Measurements from ENCODE around the gene KDM4E. TPM values are rescaled to one million over a fixed set of nuclear protein-coding genes. Genes with fewer than 3 reads are reported as not detected.
"Not testable (repeated sequence)": the region's sequence is repeated elsewhere in the genome, so short reads cannot be mapped to it uniquely, and the experiment has no call there.

KDM4E gene
- total RNA-seq, 4 donors from 2014 or later, result not detected

DNA sequence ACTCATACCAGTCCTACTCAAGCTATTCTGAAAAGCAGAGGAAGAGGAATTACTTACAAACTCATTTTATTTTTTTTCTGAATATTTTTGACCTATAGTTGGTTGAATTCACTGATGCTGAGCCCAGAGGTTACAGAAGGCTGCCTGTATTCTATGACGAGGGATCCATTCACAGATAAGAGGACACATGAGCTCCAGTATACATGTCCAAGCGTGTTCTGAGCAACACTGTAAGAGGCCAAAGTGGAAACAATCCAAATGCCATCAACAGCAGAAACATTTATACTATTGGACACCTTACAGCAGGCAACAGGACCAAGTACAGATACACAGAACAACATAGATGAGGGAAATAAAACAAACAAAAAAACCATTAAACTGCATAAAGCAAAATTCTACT lies 10.3 kb downstream of the KDM4E start:
- TF ChIP-seq, protein P1, sequence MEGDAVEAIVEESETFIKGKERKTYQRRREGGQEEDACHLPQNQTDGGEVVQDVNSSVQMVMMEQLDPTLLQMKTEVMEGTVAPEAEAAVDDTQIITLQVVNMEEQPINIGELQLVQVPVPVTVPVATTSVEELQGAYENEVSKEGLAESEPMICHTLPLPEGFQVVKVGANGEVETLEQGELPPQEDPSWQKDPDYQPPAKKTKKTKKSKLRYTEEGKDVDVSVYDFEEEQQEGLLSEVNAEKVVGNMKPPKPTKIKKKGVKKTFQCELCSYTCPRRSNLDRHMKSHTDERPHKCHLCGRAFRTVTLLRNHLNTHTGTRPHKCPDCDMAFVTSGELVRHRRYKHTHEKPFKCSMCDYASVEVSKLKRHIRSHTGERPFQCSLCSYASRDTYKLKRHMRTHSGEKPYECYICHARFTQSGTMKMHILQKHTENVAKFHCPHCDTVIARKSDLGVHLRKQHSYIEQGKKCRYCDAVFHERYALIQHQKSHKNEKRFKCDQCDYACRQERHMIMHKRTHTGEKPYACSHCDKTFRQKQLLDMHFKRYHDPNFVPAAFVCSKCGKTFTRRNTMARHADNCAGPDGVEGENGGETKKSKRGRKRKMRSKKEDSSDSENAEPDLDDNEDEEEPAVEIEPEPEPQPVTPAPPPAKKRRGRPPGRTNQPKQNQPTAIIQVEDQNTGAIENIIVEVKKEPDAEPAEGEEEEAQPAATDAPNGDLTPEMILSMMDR (IDR thresholded peaks at IDR 0.05; ENCODE audit: low read depth), result no peak

DNA sequence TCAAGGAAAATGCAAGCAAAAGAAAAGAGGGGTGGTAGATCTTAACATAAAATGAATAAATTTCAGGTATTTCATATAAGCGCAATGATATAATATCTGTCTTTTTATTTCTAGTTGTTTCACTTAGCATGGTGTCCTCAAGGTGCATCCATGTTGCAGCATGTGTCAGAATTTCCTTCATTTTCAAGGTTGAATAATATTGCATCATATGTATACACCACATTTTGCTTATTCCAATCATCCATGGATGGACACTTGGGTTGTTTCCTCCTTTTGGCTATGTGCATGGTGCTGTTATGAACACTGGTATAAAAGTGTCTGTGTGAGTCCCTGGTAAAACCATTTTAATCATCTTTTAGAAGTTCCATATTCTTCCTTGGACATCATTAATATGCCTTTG lies 17.2 kb downstream of the KDM4E start:
- TF ChIP-seq, protein P1 (IDR thresholded peaks at IDR 0.05; ENCODE audit: low read depth), result no peak

DNA sequence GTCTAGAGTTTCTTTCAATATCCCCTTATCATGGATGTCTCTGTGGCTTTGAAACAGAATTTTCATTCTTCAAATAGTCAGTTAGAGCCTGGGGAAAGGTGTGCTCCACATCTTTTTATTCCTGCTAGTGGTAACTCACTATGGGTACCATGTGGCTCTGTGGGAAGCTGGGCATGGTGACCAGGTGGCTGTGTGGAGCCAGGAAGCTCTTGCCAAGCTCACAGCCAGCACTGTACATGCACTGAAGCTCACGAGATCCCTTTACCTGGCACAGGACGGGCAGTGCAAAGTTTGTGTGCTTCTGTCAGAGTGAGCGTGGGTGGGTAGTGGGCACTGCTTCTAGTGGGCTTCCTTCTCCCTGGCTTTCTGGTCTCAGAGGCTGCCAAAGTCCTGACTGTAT lies 17.8 kb downstream of the KDM4E start:
- TF ChIP-seq, protein P1 (IDR thresholded peaks at IDR 0.05; ENCODE audit: low read depth), result no peak

DNA sequence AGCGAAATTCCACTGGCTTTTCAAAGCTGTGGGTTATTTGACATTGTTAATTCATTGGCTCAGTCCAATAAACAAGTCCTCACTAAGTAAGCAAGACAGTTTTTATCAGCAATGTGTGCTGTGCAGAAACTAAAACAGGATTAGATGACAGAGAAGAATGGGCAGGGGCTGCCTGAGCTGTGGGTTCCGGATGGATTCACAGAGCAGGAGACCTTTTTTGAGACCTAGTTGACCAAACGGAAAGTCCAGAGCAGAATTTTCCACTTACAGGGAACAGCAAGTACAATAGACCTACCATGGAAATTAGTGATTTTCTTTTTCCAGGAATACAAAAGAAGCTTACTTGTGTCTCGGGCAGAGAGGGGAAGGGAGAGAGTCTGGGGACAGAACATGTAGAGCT lies 19.0 kb downstream of the KDM4E start:
- TF ChIP-seq, protein P1 (IDR thresholded peaks at IDR 0.05; ENCODE audit: low read depth), result no peak

DNA sequence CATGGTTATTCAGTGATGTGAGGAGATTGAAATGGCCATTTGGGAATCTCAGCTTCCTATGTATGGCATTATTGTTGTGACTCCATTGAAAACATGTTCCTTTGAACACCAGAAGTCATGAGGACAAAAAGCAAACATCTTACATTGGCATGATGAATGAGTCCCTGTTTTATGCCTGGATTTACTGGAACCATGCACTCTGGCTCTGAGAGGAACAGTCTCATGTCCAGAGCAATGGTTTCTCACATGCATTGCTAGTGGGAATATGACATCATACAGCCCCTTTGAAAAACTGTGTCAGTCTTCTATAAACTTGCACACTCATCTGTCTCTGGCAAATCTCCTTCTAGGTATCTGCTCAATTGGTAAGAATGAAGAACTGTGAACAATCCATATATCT lies 20.8 kb downstream of the KDM4E start:
- TF ChIP-seq, protein P1 (IDR thresholded peaks at IDR 0.05; ENCODE audit: low read depth), result no peak

DNA sequence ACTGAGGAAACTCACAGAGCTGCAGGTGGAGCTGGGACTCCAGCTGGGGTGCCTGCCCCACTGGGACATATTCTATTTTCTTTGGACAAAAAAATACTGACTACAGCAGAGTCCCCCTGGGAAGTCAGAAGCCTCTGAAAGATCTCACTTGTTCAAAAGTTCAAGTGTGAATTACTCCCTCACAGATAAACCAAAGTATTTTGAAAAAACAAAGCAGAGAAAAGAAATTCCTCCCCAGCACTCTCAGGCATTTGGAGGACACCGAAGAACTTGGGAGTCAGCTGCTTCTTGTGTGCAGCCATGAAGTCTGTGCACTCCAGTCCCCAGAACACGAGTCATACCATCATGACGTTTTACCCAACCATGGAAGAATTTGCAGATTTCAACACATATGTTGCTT lies 24.1 kb downstream of the KDM4E start, which contains the start of gene KDM4F:
Gene KDM4F, plus strand, starts transcription at position 301 of the 400 bp plus-strand sequence.
- TF ChIP-seq, protein P1 (IDR thresholded peaks at IDR 0.05; ENCODE audit: low read depth), result not testable (repeated sequence)

DNA sequence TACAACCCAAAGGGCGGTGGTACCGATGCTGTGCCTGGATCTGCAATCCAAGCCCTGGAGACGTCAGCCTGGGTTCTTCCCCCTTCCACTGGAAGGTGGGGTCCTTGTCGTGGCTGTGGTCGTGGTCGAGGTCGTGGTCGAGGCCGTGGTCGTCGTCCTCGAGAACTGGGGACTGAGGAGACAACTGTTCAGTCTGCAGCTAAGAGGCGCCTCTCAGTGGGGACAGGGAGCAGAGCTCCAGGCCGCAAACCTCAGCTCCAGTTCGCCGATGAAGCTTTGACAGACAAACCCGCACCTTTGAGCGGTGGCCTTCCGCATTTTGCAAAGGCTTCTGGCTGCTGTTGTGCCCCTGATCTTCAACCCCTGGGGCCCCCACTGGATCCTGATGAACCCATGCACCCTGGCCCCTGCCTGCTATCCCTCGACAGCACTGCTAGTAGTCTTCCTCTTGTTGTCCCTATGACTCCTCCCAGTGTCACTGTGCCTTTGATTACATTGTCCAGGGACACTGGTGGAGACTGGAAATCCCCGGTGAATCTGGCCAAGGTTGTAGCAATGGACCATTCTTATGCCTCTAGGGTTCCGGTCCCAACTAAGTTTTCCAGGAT lies 25.6 kb downstream of the KDM4E start:
- TF ChIP-seq, protein P1 (IDR thresholded peaks at IDR 0.05; ENCODE audit: low read depth), result no peak

Measured in subcutaneous adipose tissue (tissue), 4 donors.